ENCODE results near the gene TMEM223. TPM values are rescaled to one million over a fixed set of nuclear protein-coding genes. Genes with fewer than 3 reads are reported as not detected.

The TMEM223 gene, protein sequence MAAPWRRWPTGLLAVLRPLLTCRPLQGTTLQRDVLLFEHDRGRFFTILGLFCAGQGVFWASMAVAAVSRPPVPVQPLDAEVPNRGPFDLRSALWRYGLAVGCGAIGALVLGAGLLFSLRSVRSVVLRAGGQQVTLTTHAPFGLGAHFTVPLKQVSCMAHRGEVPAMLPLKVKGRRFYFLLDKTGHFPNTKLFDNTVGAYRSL
- 19.1 to 31.3 TPM (median 28.3 TPM) in 5 replicates for total RNA-seq (2022; extraction: Qiagen RNA extraction; ENCODE audit: low read depth)

DNA sequence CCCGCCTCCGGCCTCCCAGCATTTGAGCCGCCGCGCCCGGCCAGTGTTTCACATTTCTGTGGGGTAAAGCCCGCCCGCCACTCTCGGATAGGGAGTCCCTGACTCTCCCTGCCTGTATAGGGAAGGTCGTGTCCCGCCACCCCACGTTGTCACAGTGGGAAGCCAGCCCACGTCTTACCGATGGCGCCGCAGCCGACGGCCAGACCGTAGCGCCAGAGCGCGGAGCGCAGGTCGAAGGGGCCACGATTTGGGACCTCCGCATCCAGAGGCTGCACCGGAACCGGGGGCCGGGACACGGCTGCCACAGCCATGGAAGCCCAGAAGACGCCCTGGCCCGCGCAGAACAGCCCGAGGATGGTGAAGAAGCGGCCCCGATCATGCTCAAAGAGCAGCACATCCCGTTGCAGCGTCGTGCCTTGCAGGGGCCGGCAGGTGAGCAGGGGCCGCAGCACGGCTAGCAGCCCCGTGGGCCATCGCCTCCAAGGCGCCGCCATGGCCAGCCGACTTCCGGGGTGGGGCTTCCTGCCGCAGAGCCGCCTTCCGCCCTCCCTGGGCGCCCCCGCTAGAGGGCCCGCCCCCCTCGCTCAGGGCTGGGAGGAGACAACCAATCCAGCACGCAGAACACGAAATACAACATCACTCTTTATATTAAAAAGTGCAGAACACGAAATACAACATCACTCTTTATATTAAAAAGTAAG is at the start of gene TMEM223:
Gene TMEM223 (minus strand): TSS at position 506 of the 701 bp plus-strand sequence. CDS start 12 bp downstream, at position 494.

DNA sequence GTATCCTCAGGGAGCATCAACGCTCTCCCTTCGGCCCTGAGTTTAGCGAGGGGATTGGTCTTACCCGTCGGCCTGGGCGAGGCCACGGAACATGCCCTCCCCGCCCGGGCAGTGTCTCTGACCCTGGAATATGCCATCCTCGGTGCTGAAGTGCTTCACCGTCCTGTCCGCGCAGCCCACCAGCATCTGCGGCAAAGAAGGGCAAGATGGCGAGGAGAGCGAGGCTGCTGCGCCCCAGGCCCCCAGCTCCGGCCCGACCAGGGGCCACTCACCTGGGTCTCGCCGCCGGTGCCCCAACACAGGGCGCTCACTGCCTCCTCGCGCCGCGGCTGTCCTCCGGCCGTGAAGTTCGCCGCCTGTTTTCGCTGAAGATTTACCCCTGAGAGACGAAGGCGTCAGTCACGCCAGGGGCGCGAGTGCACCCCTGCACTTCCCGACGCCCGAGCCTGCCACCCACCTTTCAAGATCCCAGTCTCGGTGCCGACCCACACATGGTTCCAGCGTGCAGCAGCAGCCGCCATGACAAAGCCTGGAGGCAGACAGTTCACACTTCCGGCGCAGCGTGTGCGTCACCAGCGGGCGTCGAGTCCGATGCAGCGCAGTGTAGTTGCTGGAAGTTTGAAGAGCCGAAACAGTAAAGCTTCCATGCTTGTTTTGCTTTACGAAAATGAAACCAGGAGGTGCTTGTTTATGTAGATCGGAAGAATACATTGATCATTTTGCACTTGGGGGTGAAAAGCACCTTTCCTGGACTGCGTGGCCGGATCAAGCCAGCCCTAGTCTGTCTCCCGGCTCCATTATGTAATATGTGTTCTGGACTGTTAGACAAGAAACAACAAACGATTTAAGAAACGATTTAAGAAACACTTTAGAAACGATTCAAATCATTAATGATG is 47.5 kb upstream of the TMEM223 start, which contains the start of gene WDR74:
Gene WDR74 (minus strand): TSS at position 541 of the 896 bp plus-strand sequence. CDS start 20 bp downstream, at position 521.

DNA sequence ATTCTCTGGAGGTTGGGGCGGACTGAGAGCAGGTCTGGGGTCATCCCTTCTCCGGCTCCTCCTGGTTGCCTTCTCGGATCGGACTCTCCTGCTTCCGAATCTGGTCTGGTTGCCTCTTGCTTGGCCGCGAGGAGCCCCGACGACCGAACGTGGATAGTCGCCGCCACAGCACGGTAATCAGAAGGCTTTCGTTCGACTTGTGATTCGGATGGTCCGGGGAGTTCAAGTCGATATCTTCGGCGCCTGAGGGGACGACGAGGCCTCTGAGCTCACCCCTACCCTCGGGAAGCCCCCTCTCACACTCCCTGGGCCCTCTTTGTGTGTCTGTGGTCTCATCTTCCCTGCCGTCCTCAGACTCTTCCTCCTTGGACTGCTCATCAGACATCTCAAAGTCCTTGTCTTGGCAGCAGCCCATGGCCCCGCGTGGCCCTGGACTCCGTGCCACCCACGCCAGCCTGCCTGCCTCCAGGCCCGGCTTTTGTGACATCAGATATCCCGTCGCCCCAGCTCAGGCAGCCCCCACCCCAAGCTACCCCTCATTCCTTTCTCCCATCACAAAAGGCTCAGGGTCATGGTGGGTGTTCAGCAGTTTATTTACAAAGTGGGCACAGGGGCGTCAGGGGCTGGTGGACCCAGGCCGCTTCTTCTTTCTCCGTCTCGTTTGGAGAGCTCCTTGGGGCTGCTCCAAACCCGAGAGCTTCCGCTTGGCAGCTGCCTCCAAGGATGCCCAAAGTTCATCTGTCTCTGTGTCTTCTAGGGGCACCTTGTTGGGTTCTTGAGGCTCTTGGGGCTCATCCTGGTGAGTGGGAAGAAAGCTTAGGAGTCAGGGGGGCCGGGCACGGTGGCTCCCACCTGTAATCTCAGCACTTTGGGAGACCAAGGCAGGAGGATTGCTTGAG is 40.8 kb upstream of the TMEM223 start, which contains the start of gene TEX54:
Gene TEX54 (minus strand): TSS at position 506 of the 899 bp plus-strand sequence.

DNA sequence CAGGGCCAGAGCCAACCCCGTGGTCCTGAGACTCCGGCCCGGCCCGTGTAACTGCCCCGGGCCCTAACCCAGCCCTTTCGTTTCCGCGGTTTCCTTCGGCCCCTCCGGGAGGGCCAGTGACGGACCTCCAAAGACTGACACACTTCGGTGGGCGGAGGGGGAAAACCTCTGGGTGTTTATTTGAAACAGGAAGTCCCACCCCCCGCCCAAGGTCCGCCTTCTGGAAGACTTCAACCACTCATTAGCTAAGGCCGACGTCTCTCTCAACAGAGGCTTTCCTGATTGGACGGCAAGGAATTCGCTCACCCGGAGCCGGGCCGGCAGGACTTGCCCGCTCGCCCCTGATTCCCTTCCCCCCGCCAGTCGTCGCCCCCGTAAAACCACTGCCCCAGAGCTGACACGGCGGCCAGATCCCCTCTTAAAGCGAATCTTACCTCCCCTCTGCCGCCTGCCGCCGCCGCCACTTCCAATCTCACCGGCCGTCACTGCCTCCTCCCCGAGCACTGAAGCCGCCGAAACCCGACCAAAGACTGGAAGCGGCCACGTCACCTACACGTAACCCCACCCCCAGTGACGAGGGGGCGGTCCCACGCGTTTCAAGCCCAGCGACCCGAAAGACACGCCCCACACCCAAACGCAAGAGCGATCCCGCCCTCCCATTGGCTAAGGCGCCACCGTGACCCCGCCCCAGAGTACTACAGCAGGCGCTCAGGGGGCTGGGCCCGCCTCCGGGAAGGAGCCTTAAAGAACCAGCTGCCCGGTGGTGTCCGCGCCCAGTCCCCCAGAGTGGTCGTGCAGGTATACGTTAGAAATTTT is 39.9 kb upstream of the TMEM223 start, which contains the start of gene STX5:
Gene STX5 (minus strand): TSS at position 532 of the 816 bp plus-strand sequence. CDS start 808 bp downstream, outside the sequence.

DNA sequence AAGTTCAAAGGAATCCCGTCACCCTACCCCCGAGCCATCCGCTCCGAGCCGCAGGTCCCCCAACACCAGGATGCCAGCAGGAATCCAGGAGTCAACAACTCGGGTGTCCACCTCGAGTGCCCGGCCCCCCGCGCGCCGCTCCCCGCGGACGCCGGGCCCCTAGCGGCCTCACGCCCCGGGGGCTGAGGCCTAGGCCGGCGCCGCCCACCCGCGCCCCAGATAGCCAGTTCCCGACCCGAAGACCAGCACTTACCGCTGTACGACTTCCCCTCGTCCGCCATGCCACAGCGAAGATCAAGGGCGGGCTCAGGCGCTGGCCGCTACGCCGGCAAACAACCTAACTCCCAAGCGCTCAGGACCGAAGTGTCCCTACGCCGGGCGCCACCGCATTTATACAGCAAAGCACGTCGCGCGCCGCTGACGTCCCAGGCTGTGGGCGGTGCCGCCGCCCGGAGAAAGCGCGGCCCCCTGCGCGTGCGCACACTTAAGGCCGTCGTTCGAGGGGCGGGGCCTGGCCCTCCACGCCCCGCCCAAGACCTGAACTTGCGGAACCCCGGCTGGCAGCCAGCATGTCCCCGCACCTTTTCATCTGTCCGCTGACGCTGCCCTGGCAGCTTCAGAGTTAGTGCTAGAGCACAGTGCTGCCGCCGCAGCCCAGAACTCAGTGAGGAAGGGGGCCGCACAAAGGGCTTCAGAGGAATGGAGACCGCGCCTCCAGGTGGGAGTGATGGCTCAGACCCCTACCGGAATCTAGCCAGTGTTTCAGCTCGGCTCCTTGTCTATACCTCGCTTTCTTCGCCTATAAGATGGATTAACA is 13.5 kb upstream of the TMEM223 start, which contains the start of gene NXF1:
Gene NXF1 (minus strand): TSS at position 365 of the 817 bp plus-strand sequence. CDS start 84 bp downstream, at position 281.

DNA sequence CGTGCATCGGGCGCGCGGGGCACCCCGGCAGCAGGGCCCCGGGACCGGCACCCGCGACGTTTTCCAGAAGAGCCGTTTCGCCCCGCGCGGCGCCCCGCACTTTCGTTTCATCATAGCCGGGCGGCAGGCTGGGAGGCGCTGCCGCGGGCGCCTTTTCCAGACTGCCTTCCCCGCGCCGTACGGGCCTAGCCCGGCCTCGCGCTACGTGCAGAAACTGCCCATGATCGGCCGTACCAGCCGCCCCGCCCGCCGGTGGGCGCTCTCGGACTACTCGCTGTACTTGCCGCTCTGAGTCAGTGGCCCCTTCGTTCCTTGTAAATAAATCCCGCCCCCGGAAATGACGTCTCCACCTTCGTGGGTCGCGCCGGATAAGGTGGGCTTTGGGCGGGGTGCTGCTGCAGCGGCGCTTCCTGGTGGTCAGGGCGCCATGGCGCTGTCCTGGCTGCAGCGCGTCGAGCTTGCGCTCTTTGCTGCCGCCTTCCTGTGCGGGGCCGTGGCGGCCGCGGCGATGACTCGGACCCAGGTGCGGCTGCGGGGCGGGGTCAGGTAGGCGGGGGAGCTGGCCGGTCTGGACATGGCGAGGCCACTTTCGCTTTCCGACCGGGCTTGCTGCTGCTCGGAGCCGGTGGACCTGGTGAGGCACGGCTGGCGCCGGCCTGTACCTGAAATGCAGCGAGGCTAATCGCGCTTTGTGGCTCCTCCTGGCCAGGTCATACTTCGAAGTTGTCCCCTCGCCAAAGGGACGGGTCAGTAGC is 4.6 kb downstream of the TMEM223 start, which contains the start of gene TMEM179B:
Gene TMEM179B (plus strand): TSS at position 398 of the 755 bp plus-strand sequence. CDS start 30 bp downstream, at position 428.

DNA sequence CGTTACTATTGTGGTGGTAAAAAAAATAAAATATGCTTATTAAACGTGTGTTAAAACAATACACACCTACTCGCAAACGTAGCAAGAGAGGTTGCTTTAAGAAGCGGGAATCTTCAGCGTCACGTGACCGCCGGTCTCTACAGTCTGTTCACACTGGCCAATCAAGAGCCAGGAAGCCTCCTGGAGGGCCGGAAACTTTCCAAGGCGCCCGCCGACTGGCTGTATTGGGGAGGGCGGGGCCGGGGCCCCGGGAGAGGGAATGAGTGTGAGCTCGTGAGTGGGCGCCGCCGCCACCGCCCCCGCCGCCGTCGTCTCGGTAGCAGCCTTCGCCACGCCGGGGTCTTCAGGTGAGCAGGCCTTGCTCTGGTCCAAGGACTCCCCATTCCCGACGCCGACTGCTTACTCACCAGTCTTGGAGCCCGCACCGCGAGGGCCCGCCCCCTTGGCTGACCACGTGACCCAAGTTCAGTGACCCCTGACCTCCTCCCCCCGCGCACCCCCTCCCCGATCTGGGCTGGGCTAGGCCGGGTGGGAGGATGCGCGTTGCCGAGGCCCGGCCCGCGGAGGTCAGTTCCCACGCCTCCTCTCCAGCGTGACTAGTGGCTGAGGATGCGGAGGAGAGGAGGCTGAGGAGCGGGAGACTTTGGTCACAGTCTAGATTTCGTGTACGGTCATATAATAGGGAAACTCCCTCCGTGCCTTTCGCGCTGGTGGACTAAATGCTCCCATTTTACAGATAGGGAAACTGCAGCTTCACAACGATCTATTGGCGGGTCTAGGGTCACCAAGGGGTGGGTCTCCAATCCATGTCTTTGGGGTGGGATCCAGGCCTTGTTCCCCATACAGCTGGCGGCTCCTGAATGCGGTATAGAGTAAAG is 20.4 kb downstream of the TMEM223 start, which contains the start of gene TAF6L:
Gene TAF6L (plus strand): TSS at position 253 of the 878 bp plus-strand sequence. CDS start 4,388 bp downstream, outside the sequence.

DNA sequence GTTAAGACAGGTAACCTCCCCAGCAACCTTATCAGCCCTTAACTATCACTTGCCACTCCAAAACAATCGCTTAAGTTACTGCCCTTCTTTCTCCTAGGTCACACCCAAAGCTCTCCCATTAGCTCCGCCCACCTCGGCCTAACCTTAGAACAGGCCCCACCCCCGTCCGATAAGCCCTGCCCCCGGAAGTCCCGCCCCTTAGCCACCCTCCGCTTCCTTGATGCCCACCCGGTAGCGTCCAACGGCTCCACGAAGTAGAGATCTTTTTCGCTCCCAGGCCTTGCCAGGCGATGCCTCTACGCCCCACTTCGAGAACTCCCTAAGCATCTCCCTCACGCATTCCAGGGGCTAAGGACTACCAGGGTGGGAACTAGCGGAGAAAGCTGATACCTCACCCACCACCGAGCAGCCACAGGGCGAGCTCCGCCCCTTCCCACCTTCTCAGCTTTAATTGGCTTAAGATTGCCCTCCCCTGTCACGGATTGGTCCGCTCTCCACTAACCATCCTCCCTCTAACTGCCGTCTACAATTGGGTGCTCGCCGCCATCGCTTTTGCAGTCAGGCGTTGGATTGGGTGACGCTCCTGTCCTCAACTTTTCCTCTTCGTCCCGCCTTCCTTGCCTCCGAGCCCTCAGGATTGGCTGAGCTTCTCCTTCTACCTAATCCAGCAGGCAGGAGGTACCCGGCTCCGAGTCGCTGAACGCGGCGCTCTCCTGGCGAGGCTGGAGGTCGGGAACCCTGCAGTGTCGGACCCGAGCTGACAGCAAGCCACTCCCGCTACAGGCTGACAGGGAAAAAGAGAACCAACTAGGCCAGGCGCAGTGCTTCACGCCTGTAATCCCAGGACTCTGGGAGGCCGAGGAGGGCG is 37.8 kb downstream of the TMEM223 start, which contains the start of gene ZBTB3:
Gene ZBTB3 (minus strand): TSS at position 425 of the 868 bp plus-strand sequence. CDS start 496 bp downstream, outside the sequence.

Other genes starting within 250 kb of the TMEM223 start
- 153 to 206 TPM (median 176 TPM) in 5 replicates for gene AHNAK, start 245.2 kb downstream of the TMEM223 start, total RNA-seq (2022; extraction: Qiagen RNA extraction; ENCODE audit: low read depth)
- gene EEF1G, start 218.1 kb downstream of the TMEM223 start, total RNA-seq (2022; extraction: Qiagen RNA extraction; ENCODE audit: low read depth), result 1,810 to 2,054 TPM (median 1,998 TPM) in 5 replicates
- gene TUT1, start 200.5 kb downstream of the TMEM223 start, total RNA-seq (2022; extraction: Qiagen RNA extraction; ENCODE audit: low read depth), result 12.6 to 16.4 TPM (median 14.7 TPM) in 5 replicates
- gene MTA2, start 190.1 kb downstream of the TMEM223 start, total RNA-seq (2022; extraction: Qiagen RNA extraction; ENCODE audit: low read depth), result 85.5 to 90.4 TPM (median 87.7 TPM) in 5 replicates
- 17.7 to 28.3 TPM (median 25.4 TPM) in 5 replicates for gene EML3, start 179.2 kb downstream of the TMEM223 start, total RNA-seq (2022; extraction: Qiagen RNA extraction; ENCODE audit: low read depth)
- gene ROM1, start 178.7 kb downstream of the TMEM223 start, total RNA-seq (2022; extraction: Qiagen RNA extraction; ENCODE audit: low read depth), result 2.2 to 4.7 TPM (median 4.0 TPM) in 5 replicates
- gene B3GAT3, start 170.0 kb downstream of the TMEM223 start, total RNA-seq (2022; extraction: Qiagen RNA extraction; ENCODE audit: low read depth), result 43.0 to 56.7 TPM (median 55.6 TPM) in 5 replicates
- 243 to 281 TPM (median 269 TPM) in 5 replicates for gene GANAB, start 145.4 kb downstream of the TMEM223 start, total RNA-seq (2022; extraction: Qiagen RNA extraction; ENCODE audit: low read depth)
- gene INTS5, start 138.7 kb downstream of the TMEM223 start, total RNA-seq (2022; extraction: Qiagen RNA extraction; ENCODE audit: low read depth), result 16.8 to 22.4 TPM (median 21.8 TPM) in 5 replicates
- 136 to 160 TPM (median 145 TPM) in 5 replicates for gene C11orf98, start 126.8 kb downstream of the TMEM223 start, total RNA-seq (2022; extraction: Qiagen RNA extraction; ENCODE audit: low read depth)
- gene CSKMT, start 126.7 kb downstream of the TMEM223 start, total RNA-seq (2022; extraction: Qiagen RNA extraction; ENCODE audit: low read depth), result 11.7 to 17.3 TPM (median 13.5 TPM) in 5 replicates
- gene UQCC3, start 120.3 kb downstream of the TMEM223 start, total RNA-seq (2022; extraction: Qiagen RNA extraction; ENCODE audit: low read depth), result 23.9 to 36.7 TPM (median 32.9 TPM) in 5 replicates
- 4.0 to 5.2 TPM (median 5.0 TPM) in 5 replicates for gene LBHD1, start 119.7 kb downstream of the TMEM223 start, total RNA-seq (2022; extraction: Qiagen RNA extraction; ENCODE audit: low read depth)
- gene UBXN1, start 112.9 kb downstream of the TMEM223 start, total RNA-seq (2022; extraction: Qiagen RNA extraction; ENCODE audit: low read depth), result 113 to 129 TPM (median 124 TPM) in 5 replicates
- gene LRRN4CL, start 102.5 kb downstream of the TMEM223 start, total RNA-seq (2022; extraction: Qiagen RNA extraction; ENCODE audit: low read depth), result 0.08 to 0.12 TPM (median 0.10 TPM) in 3 of 5 replicates, not detected in the others
- 55.9 to 81.0 TPM (median 72.4 TPM) in 5 replicates for gene BSCL2, start 84.6 kb downstream of the TMEM223 start, total RNA-seq (2022; extraction: Qiagen RNA extraction; ENCODE audit: low read depth)
- gene GNG3, start 84.3 kb downstream of the TMEM223 start, total RNA-seq (2022; extraction: Qiagen RNA extraction; ENCODE audit: low read depth), result 0.08 TPM in 1 of 5 replicates, not detected in the others
- gene HNRNPUL2, start 64.5 kb downstream of the TMEM223 start, total RNA-seq (2022; extraction: Qiagen RNA extraction; ENCODE audit: low read depth), result 37.0 to 43.4 TPM (median 42.3 TPM) in 5 replicates
- 32.4 to 38.1 TPM (median 35.4 TPM) in 5 replicates for gene TTC9C, start 63.5 kb downstream of the TMEM223 start, total RNA-seq (2022; extraction: Qiagen RNA extraction; ENCODE audit: low read depth)
- gene ZBTB3, start 37.8 kb downstream of the TMEM223 start, total RNA-seq (2022; extraction: Qiagen RNA extraction; ENCODE audit: low read depth), result 0.97 to 2.2 TPM (median 1.4 TPM) in 5 replicates
- gene POLR2G, start 30.4 kb downstream of the TMEM223 start, total RNA-seq (2022; extraction: Qiagen RNA extraction; ENCODE audit: low read depth), result 164 to 200 TPM (median 184 TPM) in 5 replicates
- gene TAF6L, start 20.6 kb downstream of the TMEM223 start, total RNA-seq (2022; extraction: Qiagen RNA extraction; ENCODE audit: low read depth), result 13.6 to 17.9 TPM (median 16.1 TPM) in 5 replicates
- 67.5 to 93.2 TPM (median 88.1 TPM) in 5 replicates for gene TMEM179B, start 4.6 kb downstream of the TMEM223 start, total RNA-seq (2022; extraction: Qiagen RNA extraction; ENCODE audit: low read depth)
- 48.0 to 61.2 TPM (median 57.6 TPM) in 5 replicates for gene NXF1, start 13.4 kb upstream of the TMEM223 start, total RNA-seq (2022; extraction: Qiagen RNA extraction; ENCODE audit: low read depth)
- 19.8 to 29.3 TPM (median 27.5 TPM) in 5 replicates for gene STX5, start 40.0 kb upstream of the TMEM223 start, total RNA-seq (2022; extraction: Qiagen RNA extraction; ENCODE audit: low read depth)
- not detected in 5 replicates for gene TEX54, start 40.8 kb upstream of the TMEM223 start, total RNA-seq (2022; extraction: Qiagen RNA extraction; ENCODE audit: low read depth)
- gene WDR74, start 47.6 kb upstream of the TMEM223 start, total RNA-seq (2022; extraction: Qiagen RNA extraction; ENCODE audit: low read depth), result 74.7 to 85.8 TPM (median 82.6 TPM) in 5 replicates
- gene SLC3A2, start 88.9 kb upstream of the TMEM223 start, total RNA-seq (2022; extraction: Qiagen RNA extraction; ENCODE audit: low read depth), result 884 to 1,045 TPM (median 1,010 TPM) in 5 replicates
- 0.06 to 0.20 TPM in 2 of 5 replicates, not detected in the others for gene CHRM1, start 129.4 kb upstream of the TMEM223 start, total RNA-seq (2022; extraction: Qiagen RNA extraction; ENCODE audit: low read depth)
- gene SLC22A6, start 193.0 kb upstream of the TMEM223 start, total RNA-seq (2022; extraction: Qiagen RNA extraction; ENCODE audit: low read depth), result not detected in 5 replicates
- not detected in 5 replicates for gene SLC22A8, start 223.8 kb upstream of the TMEM223 start, total RNA-seq (2022; extraction: Qiagen RNA extraction; ENCODE audit: low read depth)